Heart left ventricle (tissue), 13 donors: ENCODE results near the gene VPS33A.

Experiments
- POLR2A ChIP-seq, 2 donors: fragments of 450-650 bp; IDR thresholded peaks; one replicate each; pipeline ENCODE4 v1.6.1; 2017; ENCODE audit warnings: antibody characterized with exemption in 2 of 2, mild to moderate bottlenecking in 2 of 2, moderate library complexity in 2 of 2
- TF ChIP-seq, protein P1 (sequence below), 12 donors: fragments of 200-600 bp; sonication (generic) in 4 of 12; IDR thresholded peaks; one replicate each; pipeline versions ENCODE4 v1.5.0 to v1.8.0; 2018 to 2022; ENCODE audit warnings: antibody characterized with exemption in 12 of 12, mild to moderate bottlenecking in 5 of 12
- donor health status: ischemic (EF 13 %, LVEDD 7.1; RV severe dilation, severe dysfunction).
- donor health status: DM: no; HTN: yes; CAD: no.
- donor health status: DM: no; HTN: no; CAD: no.
- donor health status: ischemic (EF 25% LVEDD 6.9; RV normal size, moderate dysfunction).
- donor health status: ischemic (EF 25% LVEDD 5.7; RV mildly dilated, moderate dysfunction).
- donor health status: ischemic (EF 35%, LVEDD 5.7; RV mildly dilated, moderate dysfunction).
- donor health status: nonischemic (EF 11% LVEDD 7.7; RV severe dilation, severe dysfunction).
- donor health status: DM: yes; HTN: yes; CAD: no.
- donor health status: PGD.
- donor health status: ischemic (EF 29% LVEDD 5.4; RV normal size, mild dysfunction).
- donor health status: nonischemic (EF 23%, LVEDD 6.1; RV moderate dilation, normal function).

GRCh38 chr12:122227341-122227740 lies 39.0 kb downstream of the VPS33A start:
- TF ChIP-seq, protein P1, sequence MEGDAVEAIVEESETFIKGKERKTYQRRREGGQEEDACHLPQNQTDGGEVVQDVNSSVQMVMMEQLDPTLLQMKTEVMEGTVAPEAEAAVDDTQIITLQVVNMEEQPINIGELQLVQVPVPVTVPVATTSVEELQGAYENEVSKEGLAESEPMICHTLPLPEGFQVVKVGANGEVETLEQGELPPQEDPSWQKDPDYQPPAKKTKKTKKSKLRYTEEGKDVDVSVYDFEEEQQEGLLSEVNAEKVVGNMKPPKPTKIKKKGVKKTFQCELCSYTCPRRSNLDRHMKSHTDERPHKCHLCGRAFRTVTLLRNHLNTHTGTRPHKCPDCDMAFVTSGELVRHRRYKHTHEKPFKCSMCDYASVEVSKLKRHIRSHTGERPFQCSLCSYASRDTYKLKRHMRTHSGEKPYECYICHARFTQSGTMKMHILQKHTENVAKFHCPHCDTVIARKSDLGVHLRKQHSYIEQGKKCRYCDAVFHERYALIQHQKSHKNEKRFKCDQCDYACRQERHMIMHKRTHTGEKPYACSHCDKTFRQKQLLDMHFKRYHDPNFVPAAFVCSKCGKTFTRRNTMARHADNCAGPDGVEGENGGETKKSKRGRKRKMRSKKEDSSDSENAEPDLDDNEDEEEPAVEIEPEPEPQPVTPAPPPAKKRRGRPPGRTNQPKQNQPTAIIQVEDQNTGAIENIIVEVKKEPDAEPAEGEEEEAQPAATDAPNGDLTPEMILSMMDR (IDR thresholded peaks at IDR 0.05) = no peak
- no peak for TF ChIP-seq POLR2A (IDR thresholded peaks at IDR 0.05)
